ENCODE measurements around the gene PLEKHN1.

The PLEKHN1 gene

GRCh38 chr1:961132-961669 is 5.1 kb upstream of the PLEKHN1 start:
- DNase-seq = no peak

DNA sequence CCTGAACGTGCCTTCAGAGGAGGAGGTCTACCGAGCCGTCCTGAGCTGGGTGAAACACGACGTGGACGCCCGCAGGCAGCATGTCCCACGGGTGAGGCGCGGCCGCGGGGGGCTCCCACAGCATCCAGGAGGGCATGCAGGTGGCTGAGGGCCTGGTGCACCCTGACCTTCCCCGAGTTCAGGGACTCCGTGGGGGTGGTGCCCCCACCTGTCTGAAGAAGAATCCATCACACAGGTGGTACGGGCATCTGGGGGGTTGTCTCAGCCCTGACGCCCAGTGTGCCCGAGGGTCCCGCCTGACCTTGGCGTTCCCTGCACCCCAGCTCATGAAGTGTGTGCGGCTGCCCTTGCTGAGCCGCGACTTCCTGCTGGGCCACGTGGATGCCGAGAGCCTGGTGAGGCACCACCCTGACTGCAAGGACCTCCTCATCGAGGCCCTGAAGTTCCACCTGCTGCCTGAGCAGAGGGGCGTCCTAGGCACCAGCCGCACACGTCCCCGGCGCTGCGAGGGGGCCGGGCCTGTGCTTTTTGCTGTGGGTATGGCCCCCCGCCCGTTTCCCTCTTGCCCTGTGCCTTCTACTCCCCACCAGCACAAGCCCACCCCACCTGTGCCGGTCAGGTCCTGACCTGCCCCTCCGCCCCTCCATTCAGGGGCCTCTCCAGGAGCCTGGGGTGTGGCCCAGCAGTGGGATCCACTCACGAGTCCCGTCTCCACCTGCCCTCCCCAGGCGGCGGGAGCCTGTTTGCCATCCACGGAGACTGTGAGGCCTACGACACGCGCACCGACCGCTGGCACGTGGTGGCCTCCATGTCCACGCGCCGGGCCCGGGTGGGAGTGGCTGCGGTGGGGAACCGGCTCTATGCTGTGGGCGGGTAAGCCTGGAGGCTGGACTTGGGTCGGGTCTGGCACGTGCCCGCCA is 3.6 kb upstream of the PLEKHN1 start:
- no peak for DNase-seq

DNA sequence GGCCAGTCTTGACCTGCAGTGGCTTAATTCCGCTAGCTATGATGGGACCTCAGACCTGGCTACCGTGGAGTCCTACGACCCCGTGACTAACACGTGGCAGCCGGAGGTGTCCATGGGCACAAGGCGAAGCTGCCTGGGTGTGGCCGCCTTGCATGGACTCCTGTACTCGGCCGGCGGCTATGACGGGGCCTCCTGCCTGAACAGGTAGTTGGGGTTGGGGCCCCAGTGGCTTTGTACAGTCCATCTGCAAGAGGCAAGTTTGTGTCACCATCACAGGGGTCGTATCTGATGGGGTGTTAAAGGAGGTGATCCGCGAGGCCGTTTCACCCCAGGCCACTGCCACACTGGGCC is 3.0 kb upstream of the PLEKHN1 start:
- DNase-seq = no peak

DNA sequence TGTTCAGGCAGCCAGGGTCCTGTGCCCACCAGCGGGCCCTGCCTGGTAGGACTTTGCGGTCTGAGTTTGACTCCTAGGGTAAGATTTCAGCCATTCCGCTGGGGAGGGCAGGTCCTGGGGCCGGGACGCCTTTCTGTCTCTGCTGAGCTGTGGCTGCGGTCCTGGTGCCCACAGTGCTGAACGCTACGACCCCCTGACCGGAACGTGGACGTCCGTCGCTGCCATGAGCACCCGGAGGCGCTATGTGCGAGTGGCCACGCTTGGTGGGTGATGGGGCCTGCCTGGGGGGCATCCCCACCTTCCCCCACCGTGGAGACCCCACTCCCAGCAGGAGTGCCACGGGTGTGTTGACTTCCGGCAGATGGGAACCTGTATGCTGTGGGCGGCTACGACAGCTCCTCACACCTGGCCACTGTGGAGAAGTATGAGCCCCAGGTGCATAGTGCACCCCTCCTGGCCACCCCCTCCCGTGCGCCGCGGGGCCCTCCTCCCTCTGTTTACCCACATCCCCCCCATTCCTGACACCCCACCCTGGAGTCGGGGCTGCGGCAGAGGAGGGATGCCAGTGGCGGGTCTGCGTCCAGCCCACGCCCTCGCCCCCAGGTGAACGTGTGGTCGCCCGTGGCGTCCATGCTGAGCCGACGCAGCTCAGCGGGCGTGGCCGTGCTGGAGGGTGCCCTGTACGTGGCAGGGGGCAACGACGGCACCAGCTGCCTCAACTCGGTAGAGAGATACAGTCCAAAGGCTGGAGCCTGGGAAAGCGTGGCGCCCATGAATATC is 2.3 kb upstream of the PLEKHN1 start:
- no peak for DNase-seq

GRCh38 chr1:964691-965525 is 1.4 kb upstream of the PLEKHN1 start:
- DNase-seq = no peak

GRCh38 chr1:965526-966134 is 652 bp upstream of the PLEKHN1 start:
- no peak for DNase-seq

- peak in 1 of 2 experiments; percentile 6 for DNase-seq
Observed at GRCh38 chr1:966704-967300, 520 bp downstream of the PLEKHN1 start.

GRCh38 chr1:967466-968343 is 1.4 kb downstream of the PLEKHN1 start:
- no peak for DNase-seq

DNA sequence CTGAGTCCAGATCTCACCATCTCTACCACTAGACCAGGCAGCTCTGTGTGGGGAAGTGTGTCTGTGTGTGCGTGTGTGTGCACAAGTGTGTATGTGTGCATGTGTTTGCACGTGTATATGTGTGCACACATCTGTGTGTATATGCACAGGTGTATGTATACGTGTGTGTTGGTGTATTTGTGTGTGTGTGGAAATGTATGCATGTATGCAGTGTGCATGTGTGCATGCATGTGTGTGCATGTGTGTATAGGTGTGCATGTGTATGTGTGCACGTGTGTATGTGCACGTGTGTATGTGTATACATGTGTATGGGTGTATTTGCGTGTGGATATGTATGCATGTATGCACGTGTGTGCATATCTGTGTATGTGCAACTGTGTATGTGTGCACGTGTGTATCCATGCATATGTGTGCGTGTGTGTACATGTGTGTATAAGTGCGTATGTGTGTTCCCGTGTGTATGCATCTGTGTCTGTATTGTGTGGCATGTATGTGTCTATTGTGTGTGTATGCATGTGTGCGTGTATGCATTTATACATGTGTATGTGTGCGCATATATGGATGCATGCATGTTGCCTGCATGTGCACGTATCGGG is 3.1 kb downstream of the PLEKHN1 start:
- DNase-seq = no peak

DNA sequence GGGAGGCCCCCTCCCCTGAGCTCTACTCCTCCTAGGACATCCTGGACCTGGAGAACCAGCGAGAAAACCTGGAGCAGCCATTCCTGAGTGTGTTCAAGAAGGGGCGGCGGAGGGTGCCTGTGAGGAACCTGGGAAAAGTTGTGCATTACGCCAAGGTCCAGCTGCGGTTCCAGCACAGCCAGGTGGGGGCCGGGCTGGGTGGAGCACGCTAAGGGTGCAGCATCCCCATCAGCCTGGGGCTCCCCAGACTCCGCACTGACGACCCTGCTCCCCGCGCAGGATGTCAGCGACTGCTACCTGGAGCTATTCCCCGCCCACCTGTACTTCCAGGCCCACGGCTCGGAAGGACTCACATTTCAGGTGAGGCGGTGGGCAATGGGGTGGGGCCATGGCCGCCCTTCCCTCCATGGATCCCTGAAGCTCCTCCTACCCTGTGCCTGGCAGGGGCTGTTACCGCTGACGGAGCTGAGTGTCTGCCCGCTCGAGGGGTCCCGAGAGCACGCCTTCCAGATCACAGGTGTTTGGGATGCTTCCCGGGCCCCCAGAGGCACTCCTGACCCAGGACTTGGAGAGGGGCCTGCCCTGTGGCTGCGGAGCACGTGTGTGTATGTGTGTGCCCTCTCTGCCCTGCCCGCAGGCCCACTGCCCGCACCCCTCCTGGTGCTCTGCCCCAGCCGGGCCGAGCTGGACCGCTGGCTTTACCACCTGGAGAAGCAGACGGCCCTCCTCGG is 4.1 kb downstream of the PLEKHN1 start:
- DNase-seq = no peak

GRCh38 chr1:970973-971730 is 4.9 kb downstream of the PLEKHN1 start:
- no peak for DNase-seq

GRCh38 chr1:971751-972506 is 5.6 kb downstream of the PLEKHN1 start:
- DNase-seq = no peak

- no peak for DNase-seq
Observed at GRCh38 chr1:972726-973458, 6.6 kb downstream of the PLEKHN1 start.

DNA sequence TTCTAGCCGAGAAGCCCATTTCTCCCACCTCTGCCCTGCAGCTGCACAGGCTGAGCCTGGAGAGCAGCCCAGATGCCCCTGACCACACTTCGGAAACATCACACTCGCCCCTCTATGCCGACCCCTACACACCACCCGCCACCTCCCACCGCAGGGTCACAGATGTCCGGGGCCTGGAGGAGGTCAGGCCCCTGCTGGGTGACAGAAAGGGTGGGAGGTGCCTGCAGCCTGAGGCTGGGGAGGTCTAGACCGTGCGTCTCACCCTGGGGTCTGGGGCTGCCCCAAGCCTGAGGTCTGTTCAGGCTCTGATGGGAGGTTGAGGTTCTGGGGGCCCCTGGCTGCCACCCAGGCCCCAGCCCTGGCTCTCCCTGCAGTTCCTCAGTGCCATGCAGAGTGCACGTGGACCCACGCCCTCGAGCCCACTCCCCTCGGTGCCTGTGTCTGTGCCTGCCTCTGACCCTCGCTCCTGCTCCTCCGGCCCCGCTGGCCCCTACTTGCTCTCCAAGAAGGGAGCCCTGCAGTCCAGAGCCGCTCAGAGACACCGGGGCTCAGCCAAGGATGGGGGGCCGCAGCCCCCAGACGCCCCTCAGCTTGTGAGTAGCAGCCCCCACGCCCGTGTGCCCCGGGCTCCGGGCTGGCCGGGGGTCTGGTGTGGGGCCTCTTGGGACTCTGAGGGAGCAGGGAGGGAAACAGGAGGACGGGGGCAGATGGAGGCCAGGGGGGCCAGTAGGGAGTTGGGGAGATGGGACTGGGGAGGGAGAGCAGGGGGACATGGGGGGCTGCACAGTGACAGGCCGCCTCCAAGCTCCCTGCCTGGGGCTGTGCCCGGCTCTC is 7.4 kb downstream of the PLEKHN1 start:
- no peak for DNase-seq

GRCh38 chr1:974293-974640 is 8.0 kb downstream of the PLEKHN1 start:
- no peak for DNase-seq

GRCh38 chr1:974687-975328 is 8.5 kb downstream of the PLEKHN1 start:
- DNase-seq = no peak

Data from NCI-H2081 (cell line).